Gastroesophageal sphincter (tissue), 3 donors: Measurements from ENCODE around the gene ZNF595.

ENCODE experiments used
- CTCF ChIP-seq, 4 experiments: fragments of 200-600 bp in 2 of 4; fragments of 450-650 bp in 2 of 4; sonication (generic) in 1 of 4; IDR thresholded peaks; one replicate each; pipeline ENCODE4 v1.5.1; 2017 to 2019; ENCODE audit warnings: antibody characterized with exemption in 4 of 4, mild to moderate bottlenecking in 2 of 4, moderate library complexity in 2 of 4
- EP300 ChIP-seq: sonication (generic); formaldehyde crosslinking; IDR thresholded peaks from one replicate; pipeline ENCODE4 v1.6.1; 2017; ENCODE audit warnings: antibody characterized with exemption, mild to moderate bottlenecking
- POLR2A ChIP-seq, 2 donors: fragments of 450-650 bp; IDR thresholded peaks; one replicate each; pipeline ENCODE4 v1.6.1; 2017; ENCODE audit warnings: antibody characterized with exemption in 2 of 2, mild to moderate bottlenecking in 2 of 2, moderate library complexity in 1 of 2
- POLR2AphosphoS5 ChIP-seq: sonication (generic); formaldehyde crosslinking; IDR thresholded peaks from one replicate; pipeline ENCODE4 v1.6.1; 2017; ENCODE audit warnings: antibody characterized with exemption

- TF ChIP-seq CTCF (IDR thresholded peaks at IDR 0.05) (no peak), POLR2A (IDR thresholded peaks at IDR 0.05) (no peak), POLR2AphosphoS5 (no peak), EP300 (no peak)
These were observed 59.6 kb downstream of the ZNF595 start for GRCh38 chr4:112771-113170.
